OCI-LY7 (cell line): ENCODE measurements around the gene TAS2R40.

Experiments used
- CTCF ChIP-seq: fragments of 200-600 bp; sonication (generic); conservative IDR thresholded peaks from 2 replicates; pipeline ENCODE4 v1.5.1; 2014; ENCODE audit warnings: mild to moderate bottlenecking, antibody characterized with exemption, low read length, moderate library complexity, mixed read lengths
- EZH2phosphoT487 ChIP-seq: fragments of 200-600 bp; sonication (generic); IDR thresholded peaks from 2 replicates; pipeline ENCODE4 v1.6.1; 2018; ENCODE audit warnings: low read depth, borderline replicate concordance, mild to moderate bottlenecking, mixed run types, antibody characterized with exemption, low read length, moderate library complexity, mixed read lengths

DNA sequence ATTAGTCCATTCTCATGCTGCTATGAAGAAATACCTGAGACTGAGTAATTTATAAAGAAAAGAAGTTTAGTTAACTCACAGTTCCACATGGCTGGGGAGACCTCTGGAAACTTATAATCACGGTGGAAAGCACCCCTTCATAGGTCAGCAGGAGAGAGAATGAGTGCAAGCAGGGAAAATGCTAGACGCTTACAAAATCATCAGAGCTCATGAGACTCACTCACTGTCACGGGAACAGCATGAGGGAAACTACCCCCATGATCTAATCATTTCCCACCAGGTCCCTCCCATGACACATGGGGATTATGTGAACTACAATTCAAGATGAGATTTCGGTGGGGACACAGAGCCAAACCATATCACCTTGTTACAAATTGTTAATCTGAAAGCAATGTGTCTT, 22.8 kb upstream of the TAS2R40 start:
- TF ChIP-seq CTCF, result no peak
- no peak for TF ChIP-seq EZH2phosphoT487
